ENCODE results near the gene ABLIM2. TPM values are rescaled to one million over a fixed set of nuclear protein-coding genes. Genes with fewer than 3 reads are reported as not detected.

The ABLIM2 gene
- total RNA-seq, 4 donors from 2014 or later: 177 to 281 (median 244) TPM

DNA sequence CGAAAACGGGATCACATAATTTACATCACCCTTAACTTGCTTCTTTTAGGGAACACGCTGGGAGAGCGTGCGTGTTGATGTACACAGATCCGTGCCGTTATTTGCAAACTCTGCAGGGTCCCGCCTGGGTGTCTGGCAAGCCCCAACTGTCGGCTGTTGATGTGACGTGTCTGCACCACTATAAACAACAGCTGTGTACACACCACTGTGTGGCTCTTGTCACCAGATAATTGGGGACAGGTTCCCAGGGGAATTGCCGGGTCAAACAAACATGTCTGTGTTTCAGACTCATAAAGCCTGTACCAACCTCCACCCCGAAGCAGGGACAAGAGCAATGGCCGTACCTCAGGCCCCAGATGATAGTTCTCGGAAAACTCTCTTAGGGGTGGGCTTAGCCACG lies 113.9 kb downstream of the ABLIM2 start:
- in situ Hi-C loops (cut with MboI; ENCODE audit: low sequenced_read_pairs in 4 of 4): no loop called here
- DNase-seq: no peak
- intact Hi-C loops (cut with DNase I; ENCODE audit: low total_unique reads): no loop called here
- Histone ChIP-seq H3K4me3 (no peak overlapping the region), H3K4me1 (peaks cover 0 to 6% of the 10 kb centered on the region in 2 donors), H3K36me3 (peaks cover 0 to 46% of the 10 kb centered on the region in 2 donors), H3K27me3 (no peaks in the 10 kb centered on the region), H3K27ac (peak overlapping the region; percentile 10 to 82 (median 56)), H3K9me3 (no peaks in the 10 kb centered on the region)
- ATAC-seq: peak in 1 of 2 donors; percentile 43
- no peak for TF ChIP-seq POLR2A (IDR thresholded peaks at IDR 0.05)
- TF ChIP-seq, protein P1, sequence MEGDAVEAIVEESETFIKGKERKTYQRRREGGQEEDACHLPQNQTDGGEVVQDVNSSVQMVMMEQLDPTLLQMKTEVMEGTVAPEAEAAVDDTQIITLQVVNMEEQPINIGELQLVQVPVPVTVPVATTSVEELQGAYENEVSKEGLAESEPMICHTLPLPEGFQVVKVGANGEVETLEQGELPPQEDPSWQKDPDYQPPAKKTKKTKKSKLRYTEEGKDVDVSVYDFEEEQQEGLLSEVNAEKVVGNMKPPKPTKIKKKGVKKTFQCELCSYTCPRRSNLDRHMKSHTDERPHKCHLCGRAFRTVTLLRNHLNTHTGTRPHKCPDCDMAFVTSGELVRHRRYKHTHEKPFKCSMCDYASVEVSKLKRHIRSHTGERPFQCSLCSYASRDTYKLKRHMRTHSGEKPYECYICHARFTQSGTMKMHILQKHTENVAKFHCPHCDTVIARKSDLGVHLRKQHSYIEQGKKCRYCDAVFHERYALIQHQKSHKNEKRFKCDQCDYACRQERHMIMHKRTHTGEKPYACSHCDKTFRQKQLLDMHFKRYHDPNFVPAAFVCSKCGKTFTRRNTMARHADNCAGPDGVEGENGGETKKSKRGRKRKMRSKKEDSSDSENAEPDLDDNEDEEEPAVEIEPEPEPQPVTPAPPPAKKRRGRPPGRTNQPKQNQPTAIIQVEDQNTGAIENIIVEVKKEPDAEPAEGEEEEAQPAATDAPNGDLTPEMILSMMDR (IDR thresholded peaks at IDR 0.05 in 4 of 5, conservative IDR thresholded peaks at IDR 0.05 in 1 of 5): no peak

DNA sequence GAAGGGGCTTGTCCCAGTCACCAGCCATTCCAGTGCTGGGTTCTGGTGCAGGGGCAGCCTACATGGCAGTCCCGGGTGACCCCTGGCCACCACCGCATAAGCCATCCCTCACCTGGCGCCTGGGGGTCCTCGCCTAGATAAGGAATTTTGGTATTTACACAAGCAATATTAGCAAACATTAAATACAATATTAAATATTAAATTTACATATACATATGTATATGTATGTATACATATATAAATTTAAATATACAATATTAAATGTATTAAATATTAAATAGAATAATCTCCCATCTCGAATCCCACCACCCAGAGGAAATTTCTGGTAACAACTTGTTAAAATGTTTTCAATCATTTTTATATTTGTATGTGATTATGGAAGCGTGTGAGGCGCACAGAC lies 114.4 kb downstream of the ABLIM2 start:
- intact Hi-C loops (cut with DNase I; ENCODE audit: low total_unique reads): no loop called here
- ATAC-seq: no peak
- H3K27ac ChIP-seq: peak overlapping the region in 3 of 4 donors; percentile 39 to 82 (median 51)

DNA sequence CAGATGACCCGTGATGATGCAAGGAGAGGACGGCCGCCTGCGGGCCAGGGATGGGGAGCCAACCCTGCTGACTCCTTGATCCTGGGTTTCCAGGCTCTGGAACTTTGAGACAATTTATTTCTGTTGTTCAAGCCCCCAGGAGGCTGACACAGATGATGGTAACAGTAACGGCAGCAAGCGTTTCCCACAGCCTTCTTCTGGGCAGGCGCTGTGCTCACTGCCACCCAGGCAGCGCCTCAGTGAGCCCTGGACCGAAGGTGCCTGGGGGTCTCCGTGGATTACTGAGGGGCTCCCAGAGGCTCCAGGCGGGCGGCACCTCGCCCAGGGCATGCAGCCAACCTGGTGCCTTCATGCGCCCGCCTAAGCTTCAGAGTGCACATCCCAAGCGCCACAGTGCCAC lies 115.0 kb downstream of the ABLIM2 start:
- TF ChIP-seq, protein P1 (IDR thresholded peaks at IDR 0.05 in 4 of 5, conservative IDR thresholded peaks at IDR 0.05 in 1 of 5): no peak
- TF ChIP-seq POLR2A (IDR thresholded peaks at IDR 0.05): no peak
- Histone ChIP-seq H3K9me3 (no peaks in the 10 kb centered on the region), H3K27me3 (no peaks in the 10 kb centered on the region), H3K36me3 (peaks cover 0 to 42% of the 10 kb centered on the region in 2 donors), H3K27ac (peak overlapping the region; percentile 2 to 51 (median 40)), H3K4me1 (no peaks in the 10 kb centered on the region), H3K4me3 (no peak overlapping the region)
- in situ Hi-C loops (cut with MboI; ENCODE audit: low sequenced_read_pairs in 4 of 4): no loop called here
- ATAC-seq: no peak
- intact Hi-C loops (cut with DNase I; ENCODE audit: low total_unique reads): no loop called here
- peak in 1 of 2 donors; percentile 48 for DNase-seq

More for the DNA sequence above, 114.4 kb downstream of the ABLIM2 start:
- Histone ChIP-seq H3K36me3 (peaks cover 0 to 42% of the 10 kb centered on the region in 2 donors), H3K4me1 (peaks cover 0 to 1% of the 10 kb centered on the region in 2 donors), H3K27me3 (no peaks in the 10 kb centered on the region), H3K9me3 (no peaks in the 10 kb centered on the region), H3K4me3 (no peak overlapping the region)
- DNase-seq: no peak
- TF ChIP-seq, protein P1 (IDR thresholded peaks at IDR 0.05 in 4 of 5, conservative IDR thresholded peaks at IDR 0.05 in 1 of 5): no peak
- no peak for TF ChIP-seq POLR2A (IDR thresholded peaks at IDR 0.05)
- in situ Hi-C loops (cut with MboI; ENCODE audit: low sequenced_read_pairs in 4 of 4): no loop called here

DNA sequence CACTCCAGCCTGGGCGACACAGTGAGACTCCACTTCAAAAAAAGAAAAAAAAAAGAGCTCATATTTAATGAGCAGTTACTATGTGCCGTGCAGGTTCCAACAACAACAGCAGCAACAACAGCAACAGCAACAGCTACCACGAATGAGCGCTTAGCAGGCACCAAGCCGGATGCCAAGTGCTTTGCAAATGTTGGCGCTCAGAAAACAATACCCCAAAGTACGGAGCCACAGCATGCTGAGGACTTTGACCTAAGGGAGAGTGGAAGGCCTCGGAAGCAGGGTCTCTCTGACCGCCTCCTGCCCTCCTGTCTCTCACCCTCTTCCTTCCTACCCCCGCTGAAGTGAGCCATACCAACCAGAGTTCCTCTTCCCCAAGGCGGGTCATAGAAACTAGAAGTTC lies 116.7 kb downstream of the ABLIM2 start:
- Histone ChIP-seq H3K4me3 (no peak overlapping the region), H3K27ac (peak overlapping the region; percentile 13 to 51 (median 38)), H3K4me1 (no peaks in the 10 kb centered on the region), H3K27me3 (no peaks in the 10 kb centered on the region), H3K36me3 (peaks cover 0 to 36% of the 10 kb centered on the region in 2 donors), H3K9me3 (no peaks in the 10 kb centered on the region)
- in situ Hi-C loops (cut with MboI; ENCODE audit: low sequenced_read_pairs in 4 of 4) (no loop called here), intact Hi-C loops (cut with DNase I; ENCODE audit: low total_unique reads) (no loop called here)
- TF ChIP-seq, protein P1 (IDR thresholded peaks at IDR 0.05 in 4 of 5, conservative IDR thresholded peaks at IDR 0.05 in 1 of 5): no peak
- no peak for TF ChIP-seq POLR2A (IDR thresholded peaks at IDR 0.05)
- DNase-seq: no peak
- ATAC-seq: no peak

DNA sequence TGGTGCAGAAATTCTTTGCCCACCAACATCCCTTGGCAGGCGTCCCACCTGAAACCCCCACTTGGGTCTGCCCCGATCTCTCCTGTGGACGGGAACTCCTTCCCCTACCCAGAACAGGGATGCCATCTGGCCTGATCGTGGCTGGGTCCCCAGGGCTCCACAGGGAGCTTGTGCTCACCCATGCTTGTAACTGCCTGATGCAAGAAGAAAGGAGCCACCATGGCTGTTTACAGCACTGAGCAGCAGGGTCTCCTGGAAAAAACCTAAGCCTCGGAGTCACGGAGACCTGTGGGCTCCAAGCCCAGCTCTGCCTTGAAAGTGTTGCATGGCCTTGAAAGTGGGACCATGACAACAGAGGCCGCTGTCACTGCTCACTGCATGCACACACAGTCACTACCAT lies 117.4 kb downstream of the ABLIM2 start:
- intact Hi-C loops (cut with DNase I; ENCODE audit: low total_unique reads): no loop called here
- H3K27me3 ChIP-seq: no peaks in the 10 kb centered on the region
- H3K36me3 ChIP-seq: peaks cover 0 to 43% of the 10 kb centered on the region in 2 donors
- DNase-seq (no peak), ATAC-seq (no peak)
- no peak overlapping the region for H3K4me3 ChIP-seq
- no peaks in the 10 kb centered on the region for H3K4me1 ChIP-seq
- H3K27ac ChIP-seq: peak overlapping the region in 3 of 4 donors; percentile 2 to 60 (median 34)
- TF ChIP-seq, protein P1 (IDR thresholded peaks at IDR 0.05 in 4 of 5, conservative IDR thresholded peaks at IDR 0.05 in 1 of 5): no peak
- TF ChIP-seq POLR2A (IDR thresholded peaks at IDR 0.05): no peak
- in situ Hi-C loops (cut with MboI; ENCODE audit: low sequenced_read_pairs in 4 of 4): no loop called here
- H3K9me3 ChIP-seq: no peaks in the 10 kb centered on the region

Data from gastrocnemius medialis (tissue), 4 donors.